Measurements from ENCODE around the gene NUDCD3.

GRCh38 chr7:44372560-44373417 lies 117.7 kb downstream of the NUDCD3 start:
- no peak for TF ChIP-seq CTCF (IDR thresholded peaks at IDR 0.05; ENCODE audit: low read depth, low read length, poor library complexity, severe bottlenecking)
- no peak for TF ChIP-seq EZH2phosphoT487 (IDR thresholded peaks at IDR 0.05; ENCODE audit: borderline replicate concordance, low read length)
